Measurements from ENCODE around the gene TTC7B.
A peak's percentile ranks its signal among the peaks of the same experiment; 100 is the strongest.

Gene TTC7B

GRCh38 chr14:90703841-90704737 lies 112.1 kb downstream of the TTC7B start:
- DNase-seq (ENCODE audit: low read depth in 2 of 2), result no peak

GRCh38 chr14:90700933-90701776 lies 115.1 kb downstream of the TTC7B start:
- no peak for DNase-seq (ENCODE audit: low read depth in 2 of 2)

- DNase-seq (ENCODE audit: low read depth in 2 of 2), result no peak
Measured at GRCh38 chr14:90699016-90699415, 117.2 kb downstream of the TTC7B start.

- DNase-seq (ENCODE audit: low read depth in 2 of 2), result no peak
Measured at GRCh38 chr14:90698379-90698869, 117.8 kb downstream of the TTC7B start.

DNA sequence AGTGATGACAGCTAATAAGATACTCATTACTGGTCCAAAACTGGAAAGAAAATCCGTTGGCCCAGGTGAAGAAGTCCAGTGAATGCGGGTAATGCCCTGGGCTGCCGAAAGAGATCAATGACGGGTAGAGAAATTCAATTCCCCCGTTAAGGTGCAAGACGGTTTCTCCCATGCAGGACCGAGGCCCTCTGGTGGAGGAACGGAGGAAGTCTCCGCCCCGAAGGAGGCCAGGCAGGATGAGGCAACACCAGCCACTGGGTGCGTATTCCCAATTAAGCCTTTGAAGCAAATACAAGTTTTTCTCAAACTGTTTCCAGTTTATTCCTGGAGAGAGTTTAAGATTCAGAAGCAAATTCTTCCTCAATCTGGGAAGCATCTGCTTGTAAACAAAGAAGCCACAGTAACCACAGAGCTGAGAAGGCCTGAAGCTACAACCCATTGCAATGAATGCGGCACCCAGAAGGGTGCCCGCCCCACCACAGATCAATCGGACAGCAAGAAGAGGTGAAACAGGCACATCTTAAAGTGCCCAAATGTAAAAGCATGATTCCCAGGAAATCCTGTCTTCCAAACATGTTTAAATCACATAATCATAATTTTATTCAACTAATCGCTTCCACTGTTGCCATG lies 118.5 kb downstream of the TTC7B start:
- peak; percentile 40 to 57 for DNase-seq (ENCODE audit: low read depth in 2 of 2)

DNA sequence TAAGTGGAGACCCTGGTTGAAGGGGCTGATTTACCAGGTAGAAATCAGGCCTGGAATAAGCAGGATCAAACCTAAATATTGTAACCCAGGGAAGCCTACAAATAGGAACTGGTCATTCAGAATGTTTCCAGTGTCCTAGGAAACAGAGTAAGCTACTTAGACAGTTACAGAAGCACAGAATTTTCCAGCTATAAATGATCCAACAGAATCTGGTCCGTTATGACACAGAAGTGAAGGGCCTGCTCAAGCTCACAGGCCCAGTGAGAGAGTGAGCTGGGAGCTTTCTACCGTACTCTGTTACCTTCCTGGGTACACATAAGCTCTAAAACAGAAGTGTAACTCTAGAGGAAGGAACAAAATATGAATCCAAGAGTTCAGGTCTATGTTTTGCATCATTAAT lies 119.1 kb downstream of the TTC7B start:
- no peak for DNase-seq (ENCODE audit: low read depth in 2 of 2)

- DNase-seq (ENCODE audit: low read depth in 2 of 2), result no peak
Measured at GRCh38 chr14:90696720-90697119, 119.5 kb downstream of the TTC7B start.

DNA sequence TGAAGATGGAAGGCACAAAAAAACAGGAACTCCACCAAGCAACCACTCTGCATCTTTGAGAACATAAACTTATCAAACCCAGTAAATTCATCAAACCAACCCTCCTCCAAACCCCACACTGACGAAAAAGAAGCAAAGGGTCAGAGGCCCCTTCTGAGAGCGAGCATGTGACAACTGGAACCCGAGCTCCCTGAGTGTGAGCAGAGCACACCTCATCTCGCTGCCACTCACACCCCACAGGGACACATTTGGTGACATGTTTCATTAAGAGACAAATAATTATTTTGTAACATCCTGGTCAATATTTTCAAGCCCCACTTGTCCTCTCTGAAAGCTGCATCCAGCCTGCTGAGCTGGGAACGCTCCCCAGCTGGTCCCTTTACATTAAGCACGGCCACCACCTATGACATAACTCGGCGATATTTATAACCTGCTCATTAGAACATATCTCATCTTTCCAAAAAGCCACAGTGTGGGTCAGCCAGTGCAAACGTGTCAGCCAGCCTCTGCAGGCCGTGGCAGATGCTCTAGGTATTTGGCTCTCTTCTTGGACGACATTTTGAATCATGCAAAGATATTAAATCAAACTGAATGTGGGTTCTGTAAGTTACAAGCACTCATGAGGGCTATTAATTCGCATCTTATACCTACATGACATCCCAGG lies 120.1 kb downstream of the TTC7B start:
- no peak for DNase-seq (ENCODE audit: low read depth in 2 of 2)

DNA sequence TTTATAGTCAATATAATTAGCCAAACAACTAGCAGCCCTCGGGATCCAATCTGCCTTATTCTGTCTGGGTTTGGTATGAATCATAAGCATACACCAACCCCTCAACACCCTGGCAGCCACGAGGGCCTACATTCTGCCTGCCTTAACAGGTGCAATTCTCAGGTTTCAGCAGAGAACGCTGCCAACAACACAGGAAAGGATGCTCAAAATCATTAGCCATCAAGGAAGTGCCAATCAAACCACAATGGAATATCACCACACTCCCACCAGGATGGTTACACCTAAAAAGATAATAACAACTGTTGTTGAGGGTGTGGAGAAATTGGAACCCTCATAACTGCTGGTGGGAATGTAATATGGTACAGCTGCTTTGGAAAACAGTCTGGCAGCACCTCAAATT lies 122.8 kb downstream of the TTC7B start:
- no peak for DNase-seq (ENCODE audit: low read depth in 2 of 2)

DNA sequence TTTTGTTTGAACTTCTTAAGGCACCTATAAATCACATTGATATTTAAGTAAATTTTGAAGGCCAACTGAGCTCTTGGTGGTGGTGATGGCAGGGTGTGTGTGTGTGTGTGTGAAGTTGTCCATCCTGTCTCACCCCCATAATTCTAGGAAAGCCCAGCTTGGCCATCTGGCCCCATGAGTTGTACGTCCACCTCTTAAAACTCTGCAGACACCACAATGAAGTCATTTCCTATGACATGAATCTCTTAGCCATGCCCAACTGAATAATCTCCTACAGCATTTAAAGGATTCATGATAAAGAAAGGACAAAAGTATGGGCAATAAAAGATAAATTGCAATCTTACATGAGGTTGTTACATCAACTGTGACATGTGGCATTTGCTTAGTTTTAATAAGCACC lies 123.4 kb downstream of the TTC7B start:
- no peak for DNase-seq (ENCODE audit: low read depth in 2 of 2)

- no peak for DNase-seq (ENCODE audit: low read depth in 2 of 2)
Measured at GRCh38 chr14:90692061-90692460, 124.2 kb downstream of the TTC7B start.

DNA sequence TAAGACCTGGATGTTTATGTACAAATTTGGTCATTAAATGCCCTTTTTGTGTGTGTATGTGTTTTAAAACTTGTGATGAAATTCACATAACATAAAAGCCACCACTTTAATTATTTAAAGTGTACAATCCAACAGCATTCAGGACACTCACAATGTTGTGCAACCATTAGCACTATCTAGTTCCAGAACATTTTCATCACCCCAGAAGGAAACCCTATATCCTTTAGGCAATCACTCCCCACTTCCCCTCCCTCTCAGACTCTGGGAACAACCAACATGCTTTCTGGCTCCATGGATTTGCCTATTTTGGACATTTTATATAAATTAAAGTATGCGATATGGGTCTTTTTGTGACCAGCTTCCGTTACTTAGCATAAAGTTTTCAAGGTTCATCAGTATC lies 124.6 kb downstream of the TTC7B start:
- DNase-seq (ENCODE audit: low read depth in 2 of 2), result no peak

DNA sequence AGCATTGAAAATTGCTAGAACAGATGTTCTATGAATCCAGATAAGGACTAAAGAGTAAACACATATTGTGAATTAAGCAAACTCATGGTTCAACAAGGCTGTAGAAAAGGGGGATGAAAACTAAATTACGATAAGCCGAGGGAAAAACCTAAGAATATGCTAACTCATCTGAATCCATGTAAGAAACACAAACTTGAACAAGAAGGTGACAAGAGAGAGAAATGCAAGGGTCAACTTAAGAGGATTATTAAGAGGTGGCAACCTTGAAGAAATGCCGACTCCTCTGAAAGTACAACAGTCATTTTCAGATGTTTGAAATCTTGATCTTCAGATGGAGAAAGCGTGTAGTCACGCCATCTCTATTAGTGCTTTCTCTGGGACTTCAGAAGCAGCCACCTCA lies 128.6 kb downstream of the TTC7B start:
- DNase-seq (ENCODE audit: low read depth in 2 of 2), result no peak

- no peak for DNase-seq (ENCODE audit: low read depth in 2 of 2)
Measured at GRCh38 chr14:90682615-90683014, 133.6 kb downstream of the TTC7B start.

GRCh38 chr14:90681929-90682328 lies 134.3 kb downstream of the TTC7B start:
- DNase-seq (ENCODE audit: low read depth in 2 of 2), result no peak

DNA sequence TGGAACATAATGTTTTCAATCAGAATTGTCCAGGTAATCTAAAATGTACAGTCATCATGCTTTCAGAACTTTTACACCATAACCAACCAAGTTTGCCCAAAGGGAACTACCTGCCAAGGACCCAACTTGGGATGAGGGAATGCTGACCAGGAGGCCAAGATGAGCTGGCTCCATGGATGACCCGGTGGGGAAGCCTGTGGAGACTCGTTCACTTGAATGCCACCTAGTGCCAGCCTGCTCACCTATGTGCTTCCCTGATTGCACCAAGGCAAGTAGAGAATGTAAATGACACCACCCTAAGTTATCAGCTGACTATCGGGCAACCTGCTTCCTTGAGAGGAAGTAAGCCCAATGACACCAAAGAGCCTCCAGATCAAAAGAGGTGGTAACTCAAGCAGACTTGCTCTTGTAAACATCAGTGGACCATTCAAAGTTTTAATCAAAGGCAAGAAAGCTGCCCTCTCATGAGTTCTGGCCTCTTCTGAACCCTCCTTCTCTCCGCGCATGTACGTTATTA lies 137.3 kb downstream of the TTC7B start:
- DNase-seq (ENCODE audit: low read depth in 2 of 2), result no peak

DNA sequence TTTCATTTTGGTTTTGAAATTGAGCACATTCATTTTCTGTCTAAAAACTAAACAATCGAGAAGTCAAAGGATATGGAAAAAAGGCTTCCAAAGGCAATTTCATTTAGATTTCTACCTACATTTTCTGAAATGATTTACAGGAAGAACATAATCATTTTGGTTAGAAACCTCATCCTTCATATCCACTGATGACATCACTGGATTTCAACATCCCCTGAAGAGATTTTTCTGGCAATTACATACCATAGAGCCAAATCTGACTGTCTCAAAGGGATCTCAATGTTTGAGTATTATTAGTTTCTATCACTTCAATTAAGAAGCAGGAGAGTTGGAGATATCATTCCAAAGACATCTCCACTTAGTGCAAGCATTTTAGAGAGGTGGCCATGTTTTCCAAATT lies 137.8 kb downstream of the TTC7B start:
- DNase-seq (ENCODE audit: low read depth in 2 of 2), result no peak

- DNase-seq (ENCODE audit: low read depth in 2 of 2), result no peak
Measured at GRCh38 chr14:90677484-90678050, 138.7 kb downstream of the TTC7B start.

DNA sequence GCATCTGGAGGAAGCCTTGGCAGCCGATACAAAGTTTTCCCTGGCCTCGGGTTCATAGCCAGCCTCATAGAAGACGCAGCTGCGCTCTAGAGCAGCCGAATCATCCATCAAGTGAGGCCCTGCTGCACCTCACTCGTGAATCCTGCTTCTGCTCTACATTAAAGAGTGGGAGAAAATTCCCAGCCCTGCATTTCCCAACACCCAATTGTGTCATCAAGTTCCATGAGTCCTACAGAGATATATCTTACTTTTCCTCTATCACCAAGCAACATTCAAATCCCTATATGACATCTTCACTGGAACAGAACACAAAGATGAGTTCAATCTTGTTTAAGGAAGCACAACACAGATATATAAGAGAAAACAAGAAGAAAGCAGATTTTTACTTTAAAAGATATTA lies 139.3 kb downstream of the TTC7B start:
- no peak for DNase-seq (ENCODE audit: low read depth in 2 of 2)

DNA sequence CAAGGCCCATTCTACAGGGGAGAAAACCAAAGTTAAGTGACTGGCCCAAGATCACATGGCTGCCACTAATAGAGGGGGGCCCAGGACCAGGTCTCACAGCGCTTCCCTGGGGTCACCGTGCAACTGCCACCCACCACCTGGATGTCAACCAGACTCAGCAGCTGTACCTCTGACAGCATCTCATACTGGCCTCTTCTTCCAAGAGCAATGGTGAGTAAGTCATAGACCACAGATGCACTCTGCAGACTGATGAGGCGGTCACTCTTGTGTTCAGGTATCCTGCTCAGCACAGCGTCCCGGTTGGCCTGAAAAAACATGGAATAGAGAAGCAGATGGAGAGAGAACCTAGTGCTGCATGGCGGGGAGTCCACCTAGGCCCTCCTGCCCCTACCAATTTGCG lies 139.9 kb downstream of the TTC7B start:
- DNase-seq (ENCODE audit: low read depth in 2 of 2), result no peak

GRCh38 chr14:90675399-90675798 lies 140.8 kb downstream of the TTC7B start:
- DNase-seq (ENCODE audit: low read depth in 2 of 2), result no peak
